ENCODE measurements around the gene STAG1.

GRCh38 chr3:136711277-136711676 is 40.9 kb downstream of the STAG1 start:
- TF ChIP-seq, protein P1, sequence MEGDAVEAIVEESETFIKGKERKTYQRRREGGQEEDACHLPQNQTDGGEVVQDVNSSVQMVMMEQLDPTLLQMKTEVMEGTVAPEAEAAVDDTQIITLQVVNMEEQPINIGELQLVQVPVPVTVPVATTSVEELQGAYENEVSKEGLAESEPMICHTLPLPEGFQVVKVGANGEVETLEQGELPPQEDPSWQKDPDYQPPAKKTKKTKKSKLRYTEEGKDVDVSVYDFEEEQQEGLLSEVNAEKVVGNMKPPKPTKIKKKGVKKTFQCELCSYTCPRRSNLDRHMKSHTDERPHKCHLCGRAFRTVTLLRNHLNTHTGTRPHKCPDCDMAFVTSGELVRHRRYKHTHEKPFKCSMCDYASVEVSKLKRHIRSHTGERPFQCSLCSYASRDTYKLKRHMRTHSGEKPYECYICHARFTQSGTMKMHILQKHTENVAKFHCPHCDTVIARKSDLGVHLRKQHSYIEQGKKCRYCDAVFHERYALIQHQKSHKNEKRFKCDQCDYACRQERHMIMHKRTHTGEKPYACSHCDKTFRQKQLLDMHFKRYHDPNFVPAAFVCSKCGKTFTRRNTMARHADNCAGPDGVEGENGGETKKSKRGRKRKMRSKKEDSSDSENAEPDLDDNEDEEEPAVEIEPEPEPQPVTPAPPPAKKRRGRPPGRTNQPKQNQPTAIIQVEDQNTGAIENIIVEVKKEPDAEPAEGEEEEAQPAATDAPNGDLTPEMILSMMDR (IDR thresholded peaks at IDR 0.05) = no peak
- TF ChIP-seq POLR2AphosphoS5 (IDR thresholded peaks at IDR 0.05; ENCODE audit: low read depth, low read length) (no peak), REST (IDR thresholded peaks at IDR 0.05; ENCODE audit: insufficient read depth in 1 of 2, low read depth in 2 of 2, low read length in 1 of 2) (no peak), SIN3A (IDR thresholded peaks at IDR 0.05; ENCODE audit: borderline replicate concordance, insufficient read depth, low read depth, low read length) (no peak)

All from Panc1 (cell line).